ENCODE data around the gene ZG16B. TPM values are rescaled to one million over a fixed set of nuclear protein-coding genes. Genes with fewer than 3 reads are reported as not detected.
A peak's percentile ranks its signal among the peaks of the same experiment; 100 is the strongest.

Gene ZG16B
- total and polyA plus RNA-seq, 2 donors (not counting 1 experiment from before 2014, with no cell fraction given), result not detected

DNA sequence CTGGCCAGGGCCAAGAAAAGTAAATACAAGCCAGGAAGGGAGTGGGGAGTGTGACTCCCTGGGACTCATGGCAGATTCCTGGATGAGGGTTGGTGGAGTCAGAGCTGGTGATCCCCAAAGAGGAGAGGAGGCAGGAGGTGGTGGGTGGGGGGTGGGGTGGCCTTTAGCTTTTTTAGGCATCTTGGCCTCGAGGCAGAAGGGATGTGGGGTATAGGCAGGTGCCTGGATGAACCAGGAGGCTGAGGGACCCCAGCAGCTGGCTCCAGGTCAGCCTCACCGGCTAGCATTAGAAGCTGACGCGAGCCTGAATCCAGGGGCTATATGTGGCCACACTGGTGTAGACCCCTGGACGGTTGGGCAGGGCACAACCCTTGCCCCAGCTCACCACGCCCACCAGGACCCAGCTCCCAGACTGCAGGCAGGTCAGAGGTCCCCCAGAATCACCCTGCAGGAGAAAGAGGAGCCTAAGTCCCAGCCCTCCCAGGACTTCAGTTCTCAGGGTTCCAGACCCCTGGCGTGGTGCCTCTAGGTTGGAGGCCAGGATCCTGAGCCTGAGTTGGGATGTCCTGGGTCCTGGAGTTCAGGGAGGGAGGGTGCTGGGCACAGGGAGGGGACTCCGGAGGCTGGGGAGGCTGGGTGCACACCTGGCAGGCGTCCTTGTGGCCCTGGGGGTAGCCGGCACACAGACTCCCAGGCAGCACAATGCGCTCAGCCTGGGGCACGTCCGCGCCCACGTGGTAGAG is 45.6 kb upstream of the ZG16B start:
- Mint-ChIP-seq H3K4me1 (peaks cover 9% of the 10 kb centered on the region), H3K4me3 (peak overlapping the region; percentile 85), H3K27ac (no peak overlapping the region), H3K9me3 (ENCODE audit: insufficient read depth) (no peaks in the 10 kb centered on the region), H3K27me3 (peaks cover 13% of the 10 kb centered on the region)
- no peak overlapping the region for H3K27ac ChIP-seq (ENCODE audit: low read length in 2 of 2)
- peaks cover 0 to 36% (median 7%) of the 10 kb centered on the region in 4 experiments for H3K27me3 ChIP-seq (replicated peaks in 1 of 4; ENCODE audit: control extremely low read depth in 1 of 4, control insufficient read depth in 3 of 4, insufficient read depth in 4 of 4, low read length in 3 of 4)
- WGBS (ENCODE audit: insufficient coverage), result 66% methylated on average over 14 of the region's 15 CpGs
- no peaks in the 10 kb centered on the region for H4K20me1 ChIP-seq (ENCODE audit: control insufficient read depth, insufficient read depth, low read length, poor library complexity, severe bottlenecking)
- intact Hi-C loops (cut with micrococcal nuclease), result no loop called here
- ATAC-seq (ENCODE audit: low read depth) (no peak), DNase-seq (peak; percentile 21)
- peaks cover 0 to 6% (median 0%) of the 10 kb centered on the region in 3 donors for H3K9me3 ChIP-seq (ENCODE audit: control extremely low read depth in 1 of 3, control insufficient read depth in 2 of 3, insufficient read depth in 1 of 3, low read length in 2 of 3)
- H2AFZ ChIP-seq (ENCODE audit: insufficient read depth, low read depth, low read length, poor library complexity, severe bottlenecking), result peak overlapping the region; percentile 91
- peak overlapping the region; percentile 57 for H3K9ac ChIP-seq (ENCODE audit: low read length)
- H3K4me1 ChIP-seq (ENCODE audit: control insufficient read depth in 2 of 2, insufficient read depth in 2 of 2, low read length in 2 of 2), result peaks cover 7 to 17% of the 10 kb centered on the region in 2 donors
- H3K4me3 ChIP-seq (ENCODE audit: control extremely low read depth in 1 of 5, extremely low read depth in 1 of 5, insufficient read depth in 1 of 5, low read depth in 2 of 5, low read length in 4 of 5), result peak overlapping the region in 4 of 5 experiments; percentile 14 to 54 (median 46)
- H3K36me3 ChIP-seq (replicated peaks in 1 of 2; ENCODE audit: control extremely low read depth in 1 of 2, control insufficient read depth in 1 of 2, extremely low read depth in 1 of 2, insufficient read depth in 2 of 2, low read length in 1 of 2), result no peaks in the 10 kb centered on the region
- peak overlapping the region; percentile 89 for H3K4me2 ChIP-seq (replicated peaks; ENCODE audit: low read depth, low read length, poor library complexity, severe bottlenecking)
- no peaks in the 10 kb centered on the region for H3K79me2 ChIP-seq (ENCODE audit: control insufficient read depth, insufficient read depth, low read length)
- TF ChIP-seq, protein P1, sequence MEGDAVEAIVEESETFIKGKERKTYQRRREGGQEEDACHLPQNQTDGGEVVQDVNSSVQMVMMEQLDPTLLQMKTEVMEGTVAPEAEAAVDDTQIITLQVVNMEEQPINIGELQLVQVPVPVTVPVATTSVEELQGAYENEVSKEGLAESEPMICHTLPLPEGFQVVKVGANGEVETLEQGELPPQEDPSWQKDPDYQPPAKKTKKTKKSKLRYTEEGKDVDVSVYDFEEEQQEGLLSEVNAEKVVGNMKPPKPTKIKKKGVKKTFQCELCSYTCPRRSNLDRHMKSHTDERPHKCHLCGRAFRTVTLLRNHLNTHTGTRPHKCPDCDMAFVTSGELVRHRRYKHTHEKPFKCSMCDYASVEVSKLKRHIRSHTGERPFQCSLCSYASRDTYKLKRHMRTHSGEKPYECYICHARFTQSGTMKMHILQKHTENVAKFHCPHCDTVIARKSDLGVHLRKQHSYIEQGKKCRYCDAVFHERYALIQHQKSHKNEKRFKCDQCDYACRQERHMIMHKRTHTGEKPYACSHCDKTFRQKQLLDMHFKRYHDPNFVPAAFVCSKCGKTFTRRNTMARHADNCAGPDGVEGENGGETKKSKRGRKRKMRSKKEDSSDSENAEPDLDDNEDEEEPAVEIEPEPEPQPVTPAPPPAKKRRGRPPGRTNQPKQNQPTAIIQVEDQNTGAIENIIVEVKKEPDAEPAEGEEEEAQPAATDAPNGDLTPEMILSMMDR (IDR thresholded peaks at IDR 0.05), result no peak
- TF ChIP-seq EZH2 (IDR thresholded peaks at IDR 0.05; ENCODE audit: borderline replicate concordance, insufficient read depth, low read depth, low read length, poor library complexity, severe bottlenecking), result no peak
- ChIA-PET POLR2A (no interaction called here), CTCF (no interaction called here)
